Measurements from ENCODE around the gene SPPL3.

SPPL3 gene

GRCh38 chr12:120751389-120751788 lies 152.8 kb downstream of the SPPL3 start:
- TF ChIP-seq CTCF (IDR thresholded peaks at IDR 0.05; ENCODE audit: low read depth, low read length, poor library complexity, severe bottlenecking) (no peak), EZH2phosphoT487 (IDR thresholded peaks at IDR 0.05; ENCODE audit: borderline replicate concordance, low read length) (no peak)
- Histone ChIP-seq H4K20me1 (ENCODE audit: control insufficient read depth, insufficient read depth, low read depth, low read length) (no peaks in the 10 kb centered on the region), H3K79me2 (ENCODE audit: control insufficient read depth, low read length) (no peaks in the 10 kb centered on the region), H3K4me1 (ENCODE audit: control insufficient read depth, low read length) (peaks cover 16% of the 10 kb centered on the region), H3K9me3 (ENCODE audit: control insufficient read depth, insufficient read depth, low read length) (no peaks in the 10 kb centered on the region; the same call in 1 of the 2 replicates), H3K4me3 (ENCODE audit: low read length) (no peak overlapping the region), H3K4me2 (ENCODE audit: low read length) (no peak overlapping the region), H3K27me3 (ENCODE audit: control insufficient read depth, low read length) (no peaks in the 10 kb centered on the region), H3K36me3 (ENCODE audit: control insufficient read depth, low read length) (no peaks in the 10 kb centered on the region), H3K9me2 (replicated peaks; ENCODE audit: control insufficient read depth, low read length) (no peaks in the 10 kb centered on the region), H3F3A (ENCODE audit: control insufficient read depth, insufficient read depth) (peaks cover 3% of the 10 kb centered on the region; the same call in 1 of the 2 replicates), H3K27ac (ENCODE audit: low read depth, low read length) (no peak overlapping the region)

GRCh38 chr12:120750806-120751205 lies 153.4 kb downstream of the SPPL3 start:
- Histone ChIP-seq H3K27ac (ENCODE audit: low read depth, low read length) (no peak overlapping the region), H3K9me2 (replicated peaks; ENCODE audit: control insufficient read depth, low read length) (no peaks in the 10 kb centered on the region), H3K4me2 (ENCODE audit: low read length) (no peak overlapping the region), H3K4me3 (ENCODE audit: low read length) (no peak overlapping the region), H3F3A (ENCODE audit: control insufficient read depth, insufficient read depth) (peaks cover 3% of the 10 kb centered on the region; the same call in 1 of the 2 replicates), H3K36me3 (ENCODE audit: control insufficient read depth, low read length) (no peaks in the 10 kb centered on the region), H3K4me1 (ENCODE audit: control insufficient read depth, low read length) (peaks cover 16% of the 10 kb centered on the region), H3K9me3 (ENCODE audit: control insufficient read depth, insufficient read depth, low read length) (no peaks in the 10 kb centered on the region; the same call in 1 of the 2 replicates), H3K79me2 (ENCODE audit: control insufficient read depth, low read length) (no peaks in the 10 kb centered on the region), H4K20me1 (ENCODE audit: control insufficient read depth, insufficient read depth, low read depth, low read length) (no peaks in the 10 kb centered on the region), H3K27me3 (ENCODE audit: control insufficient read depth, low read length) (no peaks in the 10 kb centered on the region)
- TF ChIP-seq CTCF (IDR thresholded peaks at IDR 0.05; ENCODE audit: low read depth, low read length, poor library complexity, severe bottlenecking), result peak; percentile 40
- TF ChIP-seq EZH2phosphoT487 (IDR thresholded peaks at IDR 0.05; ENCODE audit: borderline replicate concordance, low read length), result no peak

GRCh38 chr12:120749256-120749655 lies 154.9 kb downstream of the SPPL3 start:
- no peak overlapping the region for H3K27ac ChIP-seq (ENCODE audit: low read depth, low read length)
- no peaks in the 10 kb centered on the region for H3K36me3 ChIP-seq (ENCODE audit: control insufficient read depth, low read length)
- H3K79me2 ChIP-seq (ENCODE audit: control insufficient read depth, low read length), result no peaks in the 10 kb centered on the region
- no peaks in the 10 kb centered on the region for H3K27me3 ChIP-seq (ENCODE audit: control insufficient read depth, low read length)
- H4K20me1 ChIP-seq (ENCODE audit: control insufficient read depth, insufficient read depth, low read depth, low read length), result no peaks in the 10 kb centered on the region
- H3K4me1 ChIP-seq (ENCODE audit: control insufficient read depth, low read length), result peaks cover 7% of the 10 kb centered on the region
- no peaks in the 10 kb centered on the region for H3K9me2 ChIP-seq (replicated peaks; ENCODE audit: control insufficient read depth, low read length)
- no peak overlapping the region for H3K4me2 ChIP-seq (ENCODE audit: low read length)
- 0 out of 2 replicates have a peak, but pooled peaks cover 3% of the 10 kb centered on the region for H3F3A ChIP-seq (ENCODE audit: control insufficient read depth, insufficient read depth)
- TF ChIP-seq CTCF (IDR thresholded peaks at IDR 0.05; ENCODE audit: low read depth, low read length, poor library complexity, severe bottlenecking) (no peak), EZH2phosphoT487 (IDR thresholded peaks at IDR 0.05; ENCODE audit: borderline replicate concordance, low read length) (no peak)
- no peak overlapping the region for H3K4me3 ChIP-seq (ENCODE audit: low read length)
- no peaks in the 10 kb centered on the region for H3K9me3 ChIP-seq (ENCODE audit: control insufficient read depth, insufficient read depth, low read length)
